ENCODE data around the gene APBB1. TPM values are rescaled to one million over a fixed set of nuclear protein-coding genes. Genes with fewer than 3 reads are reported as not detected.

APBB1 gene
- total and polyA plus RNA-seq, 7 donors, result 5.5 to 85.0 (median 51.0) TPM

GRCh38 chr11:6362873-6363678 is 55.8 kb downstream of the APBB1 start:
- H3K27me3 ChIP-seq, result no peaks in the 10 kb centered on the region
- H3K27ac ChIP-seq, result no peak overlapping the region
- no peaks in the 10 kb centered on the region for H3K36me3 ChIP-seq
- H3K4me1 ChIP-seq, result peaks cover 0 to 7% (median 2%) of the 10 kb centered on the region in 4 donors
- TF ChIP-seq CTCF (IDR thresholded peaks at IDR 0.05), result peak; percentile 49 to 85 (median 64)
- no peak for TF ChIP-seq EP300 (IDR thresholded peaks at IDR 0.05)
- H3K4me3 ChIP-seq, result no peak overlapping the region
- intact Hi-C loops (cut with DNase I), result loop anchor here (2.0 kb wide), 1 partner anchor 340 kb away; no protein-coding TSS in a partner anchor
- peak; percentile 90 for DNase-seq
- no peaks in the 10 kb centered on the region for H3K9me3 ChIP-seq
- 78 to 80% methylated on average over 6 of the region's 6 CpGs for WGBS, 2 donors

- no peak for TF ChIP-seq POLR2A (IDR thresholded peaks at IDR 0.05)
- Histone ChIP-seq H3K27ac (no peak overlapping the region), H3K4me1 (peaks cover 0 to 15% (median 7%) of the 10 kb centered on the region in 4 donors), H3K36me3 (no peaks in the 10 kb centered on the region), H3K9me3 (no peaks in the 10 kb centered on the region), H3K4me3 (no peak overlapping the region), H3K27me3 (no peaks in the 10 kb centered on the region)
- 71 to 90% methylated on average over 5 of the region's 5 CpGs for WGBS, 2 donors
- intact Hi-C loops (cut with DNase I), result loop anchor here (2.0 kb wide), 1 partner anchor 340 kb away; no protein-coding TSS in a partner anchor
- no peak for DNase-seq
Measured at GRCh38 chr11:6362185-6362872, 56.6 kb downstream of the APBB1 start.

- 82 to 85% methylated on average over 3 of the region's 3 CpGs for WGBS, 2 donors
- TF ChIP-seq CTCF (IDR thresholded peaks at IDR 0.05) (no peak), POLR2AphosphoS5 (IDR thresholded peaks at IDR 0.05) (no peak), POLR2A (IDR thresholded peaks at IDR 0.05) (no peak), EP300 (IDR thresholded peaks at IDR 0.05) (no peak)
- Histone ChIP-seq H3K4me1 (peaks cover 0 to 28% (median 20%) of the 10 kb centered on the region in 4 donors), H3K9me3 (no peaks in the 10 kb centered on the region), H3K27me3 (no peaks in the 10 kb centered on the region), H3K27ac (no peak overlapping the region), H3K4me3 (no peak overlapping the region), H3K36me3 (no peaks in the 10 kb centered on the region)
- no peak for DNase-seq
- intact Hi-C loops (cut with DNase I), result no loop called here
Measured at GRCh38 chr11:6360183-6360582, 58.7 kb downstream of the APBB1 start.

- no peak for TF ChIP-seq CTCF (IDR thresholded peaks at IDR 0.05)
- TF ChIP-seq EP300 (IDR thresholded peaks at IDR 0.05), result no peak
- peak in 1 of 4 donors; percentile 37 for TF ChIP-seq POLR2AphosphoS5 (IDR thresholded peaks at IDR 0.05)
- no peak overlapping the region for H3K4me3 ChIP-seq
Measured at GRCh38 chr11:6357222-6357621, 61.7 kb downstream of the APBB1 start.

GRCh38 chr11:6356503-6357055 is 62.3 kb downstream of the APBB1 start:
- H3K4me3 ChIP-seq, result no peak overlapping the region
- whole genome bisulfite sequencing, 2 donors, result 69% methylated on average over 4 of the region's 4 CpGs
- no peak for DNase-seq
- peak overlapping the region in 2 of 4 donors; percentile 53 to 57 for H3K27ac ChIP-seq
- TF ChIP-seq CTCF (IDR thresholded peaks at IDR 0.05), result no peak
- no peak for TF ChIP-seq POLR2AphosphoS5 (IDR thresholded peaks at IDR 0.05)
- no peak for TF ChIP-seq POLR2A (IDR thresholded peaks at IDR 0.05)
- no peak for TF ChIP-seq EP300 (IDR thresholded peaks at IDR 0.05)
- no peaks in the 10 kb centered on the region for H3K36me3 ChIP-seq
- peaks cover 0 to 22% (median 17%) of the 10 kb centered on the region in 4 donors for H3K4me1 ChIP-seq
- no peaks in the 10 kb centered on the region for H3K27me3 ChIP-seq
- intact Hi-C loops (cut with DNase I), result no loop called here
- no peaks in the 10 kb centered on the region for H3K9me3 ChIP-seq

More at GRCh38 chr11:6357222-6357621, 61.7 kb downstream of the APBB1 start:
- Histone ChIP-seq H3K36me3 (no peaks in the 10 kb centered on the region), H3K27ac (peak overlapping the region in 3 of 4 donors; percentile 47 to 57 (median 53)), H3K4me1 (peaks cover 0 to 22% (median 17%) of the 10 kb centered on the region in 4 donors), H3K27me3 (no peaks in the 10 kb centered on the region), H3K9me3 (no peaks in the 10 kb centered on the region)
- intact Hi-C loops (cut with DNase I), result no loop called here
- WGBS, 2 donors, result 62 to 82% methylated on average over 9 of the region's 9 CpGs
- peak; percentile 88 for DNase-seq

All from sigmoid colon (tissue), 7 donors.